ENCODE measurements around the gene FN1.

Gene FN1

DNA sequence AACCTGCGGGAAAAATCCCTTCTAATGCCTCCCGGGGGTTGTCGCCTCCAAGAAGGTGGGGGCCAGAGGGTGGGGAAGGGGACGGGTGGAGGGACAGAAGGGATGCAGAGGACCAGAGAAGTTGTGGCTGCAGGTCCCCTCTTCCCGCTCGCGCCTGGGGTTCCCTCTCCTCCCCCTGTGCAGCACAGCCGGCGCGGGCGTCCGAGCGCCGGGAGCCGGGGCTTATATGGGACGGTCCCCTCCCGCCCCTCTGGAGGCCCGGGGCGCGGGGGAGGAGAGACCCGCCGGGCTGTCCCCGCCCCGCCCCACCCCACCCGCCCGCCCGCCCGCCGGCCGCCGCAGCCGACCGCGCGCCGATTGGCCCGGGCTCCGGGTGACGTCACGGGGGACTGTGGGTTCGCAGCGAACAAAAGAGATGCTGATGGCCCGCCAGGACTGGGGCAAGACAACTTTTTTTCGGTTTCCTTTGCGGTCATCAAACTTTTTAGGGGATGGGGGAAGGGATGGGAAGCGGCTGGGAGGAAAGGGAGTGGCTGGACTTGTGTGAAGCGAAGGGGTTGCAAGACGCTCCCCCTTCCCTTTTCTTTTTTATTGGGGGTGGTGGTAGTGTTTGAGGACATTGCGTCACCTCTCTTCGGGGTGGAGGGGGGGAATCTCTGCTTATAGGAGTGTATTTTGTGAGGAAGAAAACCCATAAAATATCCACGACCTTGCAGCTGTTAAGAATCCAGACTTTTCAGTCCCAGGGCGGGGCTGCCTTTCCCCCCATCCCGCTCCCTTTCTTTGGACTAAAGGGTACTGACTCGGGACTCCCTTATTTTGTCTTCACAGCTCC, at the start of gene FN1:
Gene FN1, minus strand, starts transcription at position 199 of the 835 bp plus-strand sequence. CDS start 266 bp downstream, outside the sequence.
- peak; percentile 34 for DNase-seq (ENCODE audit: low read depth)

DNA sequence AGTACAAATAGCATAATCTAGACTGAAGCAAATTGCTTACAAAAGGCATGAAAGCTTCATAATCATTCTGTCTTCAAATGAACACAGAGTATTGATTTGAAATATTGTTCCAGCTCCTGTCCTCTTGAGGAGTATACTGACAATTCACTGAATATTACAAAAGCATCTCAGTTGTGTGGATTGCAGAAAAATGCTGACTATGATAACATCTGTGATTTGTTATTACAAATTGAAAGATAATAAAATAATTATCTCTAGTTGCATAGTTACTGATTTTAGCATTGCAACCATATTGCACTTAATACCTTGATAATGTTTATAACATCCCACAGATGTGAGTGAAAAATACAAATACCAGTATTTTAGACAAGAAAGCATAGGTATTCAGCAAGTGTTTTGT, 49.2 kb upstream of the FN1 start:
- no peak for DNase-seq (ENCODE audit: low read depth)

DNA sequence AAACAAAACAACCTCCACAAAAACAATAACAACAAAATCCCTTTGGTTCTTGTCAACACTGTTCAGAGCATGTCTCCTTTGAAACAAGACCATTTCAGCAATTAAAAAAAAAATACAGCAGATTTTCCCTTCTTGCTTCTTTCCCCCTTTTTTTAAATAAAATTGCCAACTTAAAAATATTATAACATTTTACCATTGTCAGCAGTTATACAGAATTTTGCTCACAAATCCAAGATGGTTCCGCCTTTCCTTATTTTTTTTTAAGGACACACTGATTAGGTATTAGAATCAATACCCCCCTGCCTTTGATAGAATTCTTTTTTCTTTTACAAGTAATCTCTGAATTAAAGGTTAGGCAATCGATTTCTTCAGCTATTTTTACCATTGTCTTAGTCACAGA, 48.7 kb upstream of the FN1 start:
- no peak for DNase-seq (ENCODE audit: low read depth)

DNA sequence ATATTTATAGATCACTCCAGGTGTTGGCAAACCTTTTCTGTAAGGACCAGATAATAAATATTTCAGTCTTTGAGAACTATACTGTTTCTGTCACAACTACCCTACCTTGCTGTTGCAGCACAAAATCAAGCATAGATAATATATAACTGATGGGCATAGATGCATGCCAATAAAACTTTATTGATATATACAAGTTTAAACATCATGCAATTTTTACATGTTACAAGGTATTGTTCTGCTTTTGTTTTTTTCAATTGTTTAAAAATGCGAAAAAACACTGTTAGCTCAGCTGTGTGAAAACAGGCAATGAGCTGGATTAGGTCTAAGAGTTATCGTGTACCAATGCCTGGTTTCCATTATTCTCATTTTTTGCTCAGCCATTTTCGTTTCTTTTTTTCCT, 47.6 kb upstream of the FN1 start:
- DNase-seq (ENCODE audit: low read depth) = no peak

DNA sequence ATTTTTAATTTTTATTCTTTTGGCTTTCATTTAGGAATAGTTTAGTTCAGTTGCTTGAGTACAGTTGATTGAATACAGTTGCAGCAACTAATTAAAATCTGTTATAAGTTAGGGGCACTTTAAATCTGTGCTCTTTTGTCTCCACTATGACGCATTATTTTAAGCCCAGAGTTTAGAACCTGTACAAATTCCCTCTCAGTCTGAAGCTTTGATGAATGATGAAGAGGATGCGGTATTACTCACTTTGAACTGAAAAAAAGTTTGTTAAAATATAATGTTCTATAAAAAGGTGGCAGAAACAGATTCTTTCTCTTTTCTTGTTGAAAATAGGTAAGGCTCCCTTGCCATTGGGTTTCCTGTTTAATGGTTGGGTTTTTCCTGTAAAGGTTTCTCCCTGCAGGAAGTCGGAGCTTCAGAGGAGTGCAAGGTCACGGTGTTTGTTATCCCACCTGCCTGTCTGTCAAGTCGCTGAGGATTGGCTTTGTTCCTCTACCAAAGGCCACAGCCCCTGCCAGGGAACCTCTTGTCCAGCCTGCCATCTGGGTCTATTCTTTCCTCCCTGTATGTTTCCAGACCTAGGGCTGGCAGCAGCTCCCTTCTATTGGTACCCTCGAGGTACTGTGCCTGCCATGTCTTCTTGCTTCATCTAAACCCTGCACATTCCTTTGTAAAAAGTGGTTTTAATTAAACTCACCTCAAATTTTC, 43.8 kb upstream of the FN1 start:
- DNase-seq (ENCODE audit: low read depth) = no peak

DNA sequence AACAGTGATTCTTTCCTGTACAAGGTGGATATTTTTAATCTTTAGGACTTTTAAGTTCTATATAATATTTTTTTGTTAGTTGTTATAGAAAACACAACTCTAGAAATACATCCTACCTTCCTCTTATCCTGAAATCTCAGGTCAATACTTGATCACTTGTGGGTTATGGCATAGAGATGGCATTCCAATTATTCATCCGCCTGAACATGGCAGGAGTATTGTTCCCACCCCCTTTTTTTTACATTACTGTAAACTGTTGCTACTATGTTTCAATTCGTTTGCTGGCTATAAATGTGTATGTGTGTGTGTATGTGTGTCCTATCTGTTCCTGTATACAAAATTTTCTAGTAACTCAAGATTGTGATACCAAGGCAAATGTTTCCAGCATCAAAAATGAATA, 43.3 kb upstream of the FN1 start:
- no peak for DNase-seq (ENCODE audit: low read depth)

DNA sequence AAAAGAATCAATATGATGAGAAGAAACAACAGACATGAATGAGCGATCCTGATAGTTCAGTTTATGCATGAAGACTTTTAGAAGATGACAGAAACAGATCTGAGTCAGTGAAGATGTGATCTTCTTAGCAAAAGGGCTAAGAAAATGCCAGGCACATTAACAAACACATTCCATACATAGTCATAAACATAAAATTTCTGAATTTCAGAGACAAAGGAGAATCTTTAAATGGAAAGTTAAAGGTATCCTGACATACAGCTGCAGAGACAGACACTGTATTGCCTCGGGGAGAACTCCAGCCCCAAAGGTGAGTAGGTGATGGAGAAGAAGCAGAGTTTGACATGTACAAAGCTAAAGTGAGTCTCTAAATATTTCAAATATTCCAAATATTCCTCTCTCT, 40.6 kb upstream of the FN1 start:
- DNase-seq (ENCODE audit: low read depth) = no peak

DNA sequence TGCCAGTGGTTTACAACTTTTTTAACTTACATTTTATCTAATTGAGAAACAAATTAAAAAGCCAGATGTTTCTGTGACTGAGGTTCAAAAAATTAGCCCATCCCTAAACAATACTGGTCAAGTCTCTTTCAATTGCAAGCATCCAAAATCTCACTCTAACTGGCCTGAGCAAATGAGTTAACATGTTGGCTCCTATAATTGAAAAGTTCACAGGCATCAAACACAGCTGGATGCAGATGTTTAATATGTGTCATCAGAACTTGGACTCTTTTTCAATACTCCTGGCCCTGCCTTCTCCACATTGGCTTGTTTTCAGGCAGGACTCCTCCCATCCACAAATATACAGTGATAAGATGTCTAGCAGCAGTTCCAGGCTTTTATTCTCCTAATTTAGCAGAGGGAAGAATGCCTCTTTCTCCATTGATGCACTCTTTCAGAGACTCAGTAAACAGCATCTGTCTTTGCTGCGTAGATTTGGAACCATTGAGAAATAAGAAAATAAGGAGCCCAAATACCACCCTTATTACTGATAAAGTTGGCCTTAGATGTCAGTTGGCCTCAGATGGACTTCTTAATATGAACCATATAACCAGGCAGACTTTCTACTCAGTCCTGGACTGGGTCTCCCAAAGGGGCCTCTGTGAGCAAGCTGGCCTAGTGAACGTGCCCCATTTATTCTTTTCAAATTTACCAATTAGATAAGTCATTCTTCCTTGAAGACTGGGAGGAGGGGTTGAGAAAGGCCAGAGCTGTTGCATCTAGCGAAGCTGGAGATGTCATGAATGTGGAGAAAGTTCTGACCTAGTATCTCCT, 30.4 kb upstream of the FN1 start:
- no peak for DNase-seq (ENCODE audit: low read depth)

DNA sequence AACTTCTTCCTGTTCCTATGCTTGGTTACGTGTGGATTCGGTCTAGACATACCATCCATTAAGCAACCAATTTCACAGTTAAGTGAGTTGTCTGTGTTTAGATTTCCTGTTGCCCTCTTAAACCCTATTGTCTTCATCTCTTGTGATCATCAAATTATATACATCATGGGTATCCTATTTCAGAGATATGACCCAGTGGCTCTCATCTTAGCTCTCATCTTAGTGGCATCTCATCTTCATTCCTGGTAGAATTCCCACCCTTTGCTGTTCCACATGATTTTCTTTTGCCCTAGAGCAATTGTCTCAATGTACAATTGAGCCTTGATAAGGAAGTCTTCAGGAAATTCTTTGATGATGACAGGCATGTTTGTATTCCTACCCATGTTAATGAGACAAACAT, 29.4 kb upstream of the FN1 start:
- no peak for DNase-seq (ENCODE audit: low read depth)

DNA sequence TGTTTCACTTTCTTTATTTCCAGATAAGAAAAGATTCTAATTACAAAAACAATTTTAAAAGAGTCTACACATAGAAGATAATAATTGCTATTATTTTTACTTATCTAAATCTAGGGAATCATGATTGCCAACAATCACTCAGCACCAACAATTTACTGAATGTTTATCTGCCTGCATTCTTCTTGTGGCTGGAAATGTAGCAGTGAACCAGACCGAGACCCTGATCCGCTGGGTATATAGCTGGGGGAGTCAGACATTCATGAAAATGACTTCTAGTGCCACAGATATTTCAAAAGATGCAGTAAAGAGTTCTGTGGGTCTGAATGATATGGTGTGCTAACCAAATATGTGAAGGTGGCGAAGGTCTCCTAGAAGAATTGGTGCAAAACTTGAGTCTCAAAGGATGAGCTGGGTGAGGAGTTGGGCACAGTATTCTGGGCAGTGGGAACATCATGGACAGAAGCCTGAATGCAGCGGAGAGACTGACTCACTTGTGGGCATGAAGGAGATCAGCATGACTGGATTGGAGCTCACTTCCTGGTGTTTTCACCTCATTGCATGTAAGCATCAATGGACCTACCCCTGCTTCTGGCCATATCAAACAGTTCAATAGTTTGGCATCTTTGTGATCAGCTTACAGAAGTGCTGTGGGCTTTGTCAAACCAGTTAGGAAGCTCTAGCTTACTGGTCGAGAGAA, 26.1 kb upstream of the FN1 start:
- no peak for DNase-seq (ENCODE audit: low read depth)

DNA sequence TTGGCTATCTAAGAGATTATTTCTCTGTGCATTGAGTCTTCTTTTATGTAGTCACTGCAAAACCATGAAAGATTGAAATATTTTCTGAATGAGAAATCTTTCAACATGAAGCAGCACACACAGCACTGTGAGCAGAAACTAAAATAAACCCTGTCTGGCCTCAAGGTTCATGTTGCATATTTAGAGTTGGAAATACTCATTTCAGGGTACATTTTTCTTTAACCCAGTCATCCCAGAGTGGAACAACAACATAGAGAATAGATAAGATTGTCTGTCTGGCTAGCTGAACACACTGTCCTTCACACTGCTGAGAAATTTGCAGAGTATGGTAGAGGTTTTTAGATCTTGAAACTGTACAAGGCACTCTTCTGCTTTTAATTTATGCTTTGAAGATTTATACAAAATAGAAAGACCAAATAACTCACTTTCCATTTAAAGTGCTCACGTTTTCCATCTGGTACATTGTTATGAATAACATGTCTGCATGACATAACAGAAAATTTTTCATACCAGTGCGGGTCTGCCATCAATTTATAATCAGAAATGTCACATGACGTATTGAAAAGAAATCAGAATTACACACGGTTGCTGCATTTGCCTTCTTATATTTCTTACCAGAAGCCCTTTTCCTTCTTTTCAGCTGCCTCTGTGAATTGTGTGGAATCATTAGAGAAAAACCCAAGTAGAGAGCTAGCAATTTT, 25.0 kb upstream of the FN1 start:
- no peak for DNase-seq (ENCODE audit: low read depth)

DNA sequence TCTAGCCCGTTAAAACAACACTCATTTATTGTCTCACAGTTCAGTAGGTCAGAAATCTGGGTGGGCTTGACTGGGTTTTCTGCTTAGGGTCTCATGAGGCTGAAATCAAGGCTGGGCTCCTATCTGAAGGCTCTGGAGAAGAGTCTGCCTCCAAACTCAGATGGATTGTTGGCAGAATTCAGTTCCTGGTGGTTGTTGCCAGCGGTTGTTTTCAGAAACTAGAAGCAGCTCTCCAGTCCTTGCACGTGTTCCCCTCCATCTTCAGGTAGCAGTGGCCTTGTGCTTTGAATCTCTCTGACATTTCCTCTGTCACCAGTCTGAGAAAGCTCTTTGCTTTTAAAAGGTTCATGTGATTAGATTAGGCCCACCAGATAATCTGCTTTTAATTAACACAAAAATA, 20.1 kb upstream of the FN1 start:
- no peak for DNase-seq (ENCODE audit: low read depth)

DNA sequence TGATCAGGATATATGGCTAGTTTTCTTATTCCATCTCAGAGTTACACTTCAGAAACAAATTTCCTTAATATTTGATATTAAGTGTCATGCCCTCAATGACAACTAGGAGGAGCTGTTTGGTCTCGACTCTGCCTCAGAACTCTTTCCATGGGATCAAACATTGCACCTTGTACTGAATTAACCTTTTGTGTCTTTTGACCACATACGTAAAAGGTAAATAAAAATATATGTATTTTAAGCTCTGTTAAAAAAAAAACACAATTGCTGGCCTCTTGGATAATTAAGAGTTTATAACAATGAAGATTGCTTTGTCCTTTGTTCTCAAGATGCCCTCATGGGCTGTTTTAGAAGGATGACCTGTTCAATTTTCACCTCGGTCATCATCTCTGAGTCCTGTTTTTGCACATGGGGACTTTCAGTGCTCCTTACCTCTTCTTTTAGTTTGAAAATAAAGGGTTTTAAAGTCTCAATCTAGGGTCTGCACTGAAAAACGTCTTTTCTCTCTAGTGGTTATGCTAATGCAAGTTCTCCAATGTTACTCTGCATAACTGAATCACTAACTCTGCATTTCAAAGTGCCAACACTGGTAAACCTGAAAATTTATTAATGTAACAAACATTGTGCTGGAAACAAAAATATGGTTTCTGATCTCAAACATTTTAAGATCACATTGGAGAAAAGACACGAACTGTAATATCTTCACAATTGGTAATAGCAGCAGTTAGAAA, 18.8 kb upstream of the FN1 start:
- DNase-seq (ENCODE audit: low read depth) = no peak

DNA sequence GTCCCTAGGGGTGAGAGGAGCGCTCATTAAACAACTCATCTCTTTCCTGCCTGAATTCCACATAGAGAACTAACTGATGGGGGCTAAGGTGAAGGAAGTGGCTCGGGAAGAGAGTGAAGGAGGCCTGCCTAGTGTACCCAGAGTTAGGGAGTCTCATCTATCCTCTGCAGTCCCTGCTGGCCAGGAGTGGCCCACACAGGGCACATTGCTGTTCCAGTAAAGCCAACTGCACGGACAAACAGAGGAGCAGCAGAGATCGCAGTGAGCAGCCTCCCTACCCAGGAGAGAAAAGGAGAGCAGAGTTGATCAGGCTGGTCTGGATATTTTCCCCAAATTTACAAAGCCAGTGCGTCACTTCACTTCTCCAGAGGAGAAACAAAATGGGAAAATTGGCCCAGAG, 16.9 kb upstream of the FN1 start:
- DNase-seq (ENCODE audit: low read depth) = no peak

DNA sequence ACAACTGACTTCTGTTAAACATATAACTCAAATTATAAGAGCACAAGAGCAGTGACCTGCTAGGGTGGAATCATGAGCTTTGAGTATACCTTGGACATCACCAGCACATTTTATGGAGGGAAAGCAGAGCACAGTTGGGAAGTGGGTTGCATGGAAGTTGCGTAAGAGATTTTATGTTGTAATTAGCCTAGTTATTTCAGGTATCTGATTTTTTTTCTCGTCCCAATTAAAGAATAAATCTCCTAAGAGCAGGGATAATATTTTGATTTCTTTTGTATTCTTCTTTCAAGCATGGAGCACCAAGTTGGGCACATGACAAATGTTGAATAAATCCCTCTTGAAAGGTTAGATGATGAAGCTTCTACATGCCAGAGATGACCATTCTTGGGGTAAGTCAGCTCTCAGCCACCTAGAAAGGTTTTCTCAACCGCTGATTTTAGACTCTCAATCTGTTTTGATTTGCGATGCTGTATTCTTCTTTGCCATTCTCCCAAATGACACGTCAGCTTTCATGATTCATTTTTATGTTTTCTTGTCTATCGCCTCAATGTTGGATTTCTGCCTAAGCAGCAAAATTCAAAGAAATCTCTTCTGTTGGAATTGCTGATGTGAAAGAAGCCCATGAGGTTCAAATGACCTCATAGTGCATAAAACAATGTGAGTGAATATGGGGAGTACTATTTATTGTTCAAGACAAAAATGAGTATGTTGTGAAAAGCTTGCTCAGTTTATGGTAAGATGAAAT, 15.3 kb upstream of the FN1 start:
- no peak for DNase-seq (ENCODE audit: low read depth)

DNA sequence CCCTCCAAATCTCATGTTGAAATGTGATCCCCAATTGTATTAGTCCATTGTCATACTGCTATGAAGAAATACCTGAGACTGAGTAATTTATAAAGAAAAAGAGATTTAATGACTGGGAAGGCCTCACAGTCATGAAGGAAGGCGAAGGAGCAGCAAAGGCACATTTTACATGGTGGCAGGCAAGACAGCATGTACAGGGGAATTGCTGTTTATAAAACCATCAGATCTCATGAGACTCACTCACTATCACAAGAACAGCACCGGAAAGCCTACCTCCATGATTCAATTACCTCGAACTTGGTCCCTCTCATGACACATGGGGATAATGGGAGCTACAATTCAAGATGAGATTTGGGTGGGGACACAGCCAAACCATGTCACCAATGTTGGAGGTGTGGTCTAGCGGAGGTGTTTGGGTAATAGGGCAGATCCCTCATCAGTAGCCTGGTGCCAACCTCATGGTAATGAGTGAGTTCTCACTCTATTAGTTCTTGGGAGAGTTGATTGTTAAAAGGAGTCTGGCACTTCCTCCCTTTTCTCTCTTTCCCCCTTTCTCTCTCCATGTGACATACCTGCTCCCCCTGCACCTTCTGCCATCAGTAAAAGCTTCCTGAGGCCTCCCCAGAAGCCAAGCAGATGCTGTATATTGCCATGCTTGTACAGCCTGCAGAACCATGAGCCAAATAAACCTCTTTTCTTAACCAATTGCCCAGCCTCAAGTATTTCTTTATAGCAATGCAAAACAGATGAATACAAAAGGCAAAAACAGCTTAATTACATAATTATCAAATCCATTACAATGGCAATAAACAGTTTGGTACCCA, 14.5 kb upstream of the FN1 start:
- DNase-seq (ENCODE audit: low read depth) = no peak

DNA sequence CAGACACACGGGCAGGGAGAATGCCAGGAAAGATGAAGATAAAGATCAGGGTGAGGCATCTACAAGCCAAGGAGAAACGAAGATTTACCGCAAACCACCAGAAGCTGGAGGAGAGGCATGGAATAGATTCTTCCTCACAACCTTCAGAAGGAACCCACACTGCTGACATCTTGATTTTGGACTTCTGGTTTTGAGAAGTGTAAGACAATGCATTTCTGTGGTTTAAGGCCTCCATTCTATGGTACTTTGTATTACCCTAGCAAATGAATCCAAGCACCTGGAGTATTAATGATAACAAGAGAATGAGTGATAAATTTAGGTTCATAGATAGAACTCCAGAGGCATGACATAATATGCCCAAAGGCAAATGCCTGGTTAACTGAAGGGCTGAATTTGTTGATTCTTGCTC, 11.8 kb upstream of the FN1 start:
- DNase-seq (ENCODE audit: low read depth) = no peak

DNA sequence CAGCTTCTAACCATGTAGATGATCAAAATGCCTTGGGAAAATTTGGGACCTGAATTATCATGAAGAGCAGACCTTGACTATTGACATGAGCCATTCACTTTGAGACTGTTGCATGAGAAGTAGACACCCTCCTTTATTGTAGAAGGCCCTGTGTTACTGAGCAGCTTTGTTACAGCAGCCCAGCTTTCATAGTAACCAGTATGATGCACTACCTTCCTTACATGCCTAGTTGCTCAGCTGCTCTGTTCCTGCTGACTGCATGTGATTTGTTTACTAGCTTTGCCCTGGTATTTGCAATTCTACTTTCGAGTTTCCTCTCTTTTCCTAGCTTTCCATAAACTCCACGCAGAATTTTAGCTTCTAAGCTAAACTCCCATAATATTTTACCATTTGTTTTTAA, 11.2 kb upstream of the FN1 start:
- no peak for DNase-seq (ENCODE audit: low read depth)

DNA sequence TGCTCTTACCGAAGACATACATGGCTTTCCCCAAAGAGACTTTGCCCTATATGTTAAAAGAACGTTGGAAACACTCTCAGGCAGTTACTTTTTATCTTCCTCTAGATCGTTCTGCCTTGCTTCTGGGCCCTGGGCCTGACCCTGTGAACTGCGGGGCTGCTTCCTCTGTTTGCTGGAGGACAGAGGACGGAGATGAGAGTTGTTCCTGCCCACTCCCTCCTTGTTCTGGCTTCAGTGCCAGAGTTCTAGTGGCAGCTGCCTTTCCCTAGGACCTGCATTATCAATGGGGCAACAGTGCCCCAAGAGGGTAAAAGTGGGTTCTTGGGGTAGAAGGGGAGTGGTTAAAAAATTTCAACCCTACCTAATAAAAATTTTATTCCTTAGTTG, 6.5 kb upstream of the FN1 start:
- DNase-seq (ENCODE audit: low read depth) = no peak
